WERI-Rb-1 (cell line): ENCODE data around the gene FAM13C.

Experiments
- DNase-seq: peaks from one replicate; pipeline ENCODE4 v3.0.0-alpha.2; 2020
- H3K27ac ChIP-seq: fragments of 250-450 bp; sonication (Bioruptor Pico); 2 replicates; pipeline ENCODE4 v1.5.1; 2020; ENCODE audit warnings: mild to moderate bottlenecking, moderate library complexity
- H3K27me3 ChIP-seq: fragments of 250-450 bp; sonication (Bioruptor Pico); 2 replicates; pipeline ENCODE4 v1.5.1; 2021; ENCODE audit warnings: mild to moderate bottlenecking, low read depth, moderate library complexity; ENCODE audit not compliant: insufficient read depth, severe bottlenecking
- H3K36me3 ChIP-seq: fragments of 250-450 bp; sonication (Bioruptor Pico); 2 replicates; pipeline ENCODE4 v1.5.1; 2020; ENCODE audit warnings: mild to moderate bottlenecking, moderate library complexity
- H3K4me3 ChIP-seq: 2 replicates; pipeline ENCODE4 v1.5.1; 2011; ENCODE audit warnings: low read depth, mild to moderate bottlenecking, control low read depth, low read length
- H3K9me3 ChIP-seq: fragments of 250-450 bp; sonication (Bioruptor Pico); 2 replicates; pipeline ENCODE4 v1.5.1; 2021; ENCODE audit warnings: mild to moderate bottlenecking, moderate library complexity; ENCODE audit not compliant: severe bottlenecking
- CTCF ChIP-seq: IDR thresholded peaks from 2 replicates; pipeline ENCODE4 v1.5.1; 2011; ENCODE audit warnings: low read depth, mild to moderate bottlenecking, control low read depth, inconsistent platforms, low read length

The FAM13C gene

GRCh38 chr10:59342000-59342399 is 20.3 kb downstream of the FAM13C start:
- no peak for TF ChIP-seq CTCF
- no peaks in the 10 kb centered on the region for H3K27me3 ChIP-seq
- DNase-seq = no peak
- H3K27ac ChIP-seq = no peak overlapping the region
- H3K9me3 ChIP-seq = no peaks in the 10 kb centered on the region
- H3K36me3 ChIP-seq = no peaks in the 10 kb centered on the region
- H3K4me3 ChIP-seq = no peak overlapping the region

GRCh38 chr10:59340285-59340684 is 22.1 kb downstream of the FAM13C start:
- TF ChIP-seq CTCF = no peak
- no peak for DNase-seq
- Histone ChIP-seq H3K27me3 (no peaks in the 10 kb centered on the region), H3K4me3 (no peak overlapping the region), H3K27ac (no peak overlapping the region), H3K9me3 (no peaks in the 10 kb centered on the region), H3K36me3 (no peaks in the 10 kb centered on the region)

GRCh38 chr10:59339351-59339750 is 23.0 kb downstream of the FAM13C start:
- no peak for DNase-seq
- H3K27me3 ChIP-seq = no peaks in the 10 kb centered on the region
- no peak overlapping the region for H3K27ac ChIP-seq
- H3K36me3 ChIP-seq = no peaks in the 10 kb centered on the region
- no peak for TF ChIP-seq CTCF
- no peak overlapping the region for H3K4me3 ChIP-seq
- no peaks in the 10 kb centered on the region for H3K9me3 ChIP-seq

GRCh38 chr10:59337201-59337652 is 25.1 kb downstream of the FAM13C start:
- no peaks in the 10 kb centered on the region for H3K36me3 ChIP-seq
- no peak overlapping the region for H3K27ac ChIP-seq
- TF ChIP-seq CTCF = no peak
- no peaks in the 10 kb centered on the region for H3K9me3 ChIP-seq
- DNase-seq = peak; percentile 7
- H3K4me3 ChIP-seq = no peak overlapping the region
- no peaks in the 10 kb centered on the region for H3K27me3 ChIP-seq

GRCh38 chr10:59336632-59337031 is 25.7 kb downstream of the FAM13C start:
- H3K36me3 ChIP-seq = no peaks in the 10 kb centered on the region
- no peak for TF ChIP-seq CTCF
- no peaks in the 10 kb centered on the region for H3K9me3 ChIP-seq
- DNase-seq = no peak
- no peaks in the 10 kb centered on the region for H3K27me3 ChIP-seq
- no peak overlapping the region for H3K27ac ChIP-seq
- no peak overlapping the region for H3K4me3 ChIP-seq

GRCh38 chr10:59335497-59335896 is 26.9 kb downstream of the FAM13C start:
- Histone ChIP-seq H3K36me3 (no peaks in the 10 kb centered on the region), H3K9me3 (no peaks in the 10 kb centered on the region), H3K27me3 (no peaks in the 10 kb centered on the region), H3K4me3 (no peak overlapping the region), H3K27ac (no peak overlapping the region)
- no peak for TF ChIP-seq CTCF
- DNase-seq = no peak
